HepG2 (cell line): Measurements from ENCODE around the gene ONECUT3. TPM values are rescaled to one million over a fixed set of nuclear protein-coding genes. Genes with fewer than 3 reads are reported as not detected.

ENCODE experiments used
- ATAC-seq: fragments of 200-7000 bp; cut with Tn5 transposase; 3 replicates; pipeline ENCODE4 v1.9.1; 2020; ENCODE audit warnings: mild to moderate bottlenecking, moderate library complexity
- BruUV-seq: library from RNA; stranded (reverse); fragments of 400-500 nt; replicated peaks from 2 replicates; lab custom pipeline; 2021; lab: Mats Ljungman, UMichigan
- CTCF ChIA-PET: fragments of 300-600 bp; formaldehyde crosslinking; extraction: SDS; loops from one replicate; lab custom pipeline; 2021; ENCODE audit warnings: low total read pairs, inconsistent platforms, low intra/inter-chr PET ratio; lab: Yijun Ruan, JAX
- POLR2A ChIA-PET: fragments of 350-600 bp; sonication (Branson Sonifier 250); formaldehyde crosslinking; loops from one replicate; lab custom pipeline; 2020; ENCODE audit warnings: antibody characterized with exemption, inconsistent platforms; lab: Yijun Ruan, JAX
- DNase-seq: peaks from one replicate; pipeline ENCODE4 v3.0.0-alpha.2; 2015; ENCODE audit warnings: low spot score
- FAIRE-seq: peaks from 3 replicates; lab custom pipeline; 2011; peaks lifted over from hg19 to GRCh38; lab: Jason Lieb, UNC
- H2AFZ ChIP-seq: one replicate; pipeline ENCODE4 v1.6.1; 2011; ENCODE audit warnings: low read length, inconsistent platforms
- H3K27ac ChIP-seq: fragments of 300-600 bp; 3 replicates; pipeline ENCODE4 v1.8.0; 2011; ENCODE audit warnings: mixed run types, mild to moderate bottlenecking, mixed read lengths, low read length, inconsistent platforms; ENCODE audit not compliant: insufficient read depth; ENCODE audit errors: extremely low read length
- H3K27me3 ChIP-seq, 2 experiments: fragments of 200-600 bp in 1 of 2; 2 replicates in 1 of 2; 3 replicates in 1 of 2; pipeline versions ENCODE4 v1.6.0 to v1.8.0; 2011; ENCODE audit warnings: low read length in 2 of 2, mild to moderate bottlenecking in 2 of 2, moderate library complexity in 2 of 2, inconsistent platforms in 1 of 2; ENCODE audit not compliant: insufficient read depth in 2 of 2, control insufficient read depth in 1 of 2
- H3K36me3 ChIP-seq, 2 experiments: fragments of 200-600 bp in 1 of 2; replicated peaks in 1 of 2; 2 replicates in 1 of 2; 3 replicates in 1 of 2; pipeline versions ENCODE4 v1.5.1 to v1.8.0; 2011; ENCODE audit warnings: low read length in 2 of 2, inconsistent platforms in 1 of 2; ENCODE audit not compliant: insufficient read depth in 2 of 2, control insufficient read depth in 1 of 2
- H3K4me1 ChIP-seq: 2 replicates; pipeline ENCODE4 v1.5.1; 2012; ENCODE audit warnings: low read length, inconsistent platforms; ENCODE audit not compliant: insufficient read depth
- H3K4me2 ChIP-seq: 2 replicates; pipeline ENCODE4 v1.6.0; 2011; ENCODE audit warnings: low read depth, low read length, inconsistent platforms
- H3K4me3 ChIP-seq, 3 experiments: fragments of 200-600 bp in 1 of 3; sonication (generic), shearing (Covaris generic) in 1 of 3; replicated peaks in 1 of 3; 2 replicates each; pipeline ENCODE4 v1.5.1; 2011 to 2016; ENCODE audit warnings: low read length in 3 of 3, inconsistent platforms in 2 of 3, low read depth in 2 of 3, mild to moderate bottlenecking in 2 of 3, control low read depth in 1 of 3, mixed read lengths in 1 of 3; ENCODE audit not compliant: insufficient read depth in 1 of 3
- H3K79me2 ChIP-seq: one replicate; pipeline ENCODE4 v1.6.1; 2011; ENCODE audit warnings: low read length, inconsistent platforms; ENCODE audit not compliant: insufficient read depth
- H3K9ac ChIP-seq: 2 replicates; pipeline ENCODE4 v1.6.0; 2011; ENCODE audit warnings: mild to moderate bottlenecking, low read depth, low read length, inconsistent platforms; ENCODE audit not compliant: insufficient read depth
- H3K9me3 ChIP-seq: 2 replicates; pipeline ENCODE4 v1.5.1; 2012; ENCODE audit warnings: mild to moderate bottlenecking, low read length
- H4K20me1 ChIP-seq: 2 replicates; pipeline ENCODE4 v1.6.0; 2011; ENCODE audit warnings: inconsistent platforms, mild to moderate bottlenecking, low read length, moderate library complexity; ENCODE audit not compliant: insufficient read depth
- FOSL2 ChIP-seq: sonication (generic); formaldehyde crosslinking; IDR thresholded peaks from 2 replicates; pipeline ENCODE4 v1.4.0; 2020; ENCODE audit warnings: missing genetic modification reagents
- LCORL ChIP-seq, 2 experiments: fragments of 450-650 bp in 1 of 2; sonication (generic) in 1 of 2; formaldehyde crosslinking in 1 of 2; IDR thresholded peaks; 2 replicates each; pipeline versions ENCODE4 v1.5.0 to v1.6.1; 2017 to 2020; ENCODE audit warnings: antibody characterized with exemption in 1 of 2, missing genetic modification reagents in 1 of 2
- MXI1 ChIP-seq: IDR thresholded peaks from 3 replicates; pipeline ENCODE4 v1.6.1; 2012; ENCODE audit warnings: low read depth, low read length, inconsistent platforms, borderline replicate concordance
- PCBP1 ChIP-seq: fragments of 200-400 bp; formaldehyde crosslinking; IDR thresholded peaks from 2 replicates; pipeline ENCODE4 v1.6.1; 2017; ENCODE audit warnings: mild to moderate bottlenecking, low read depth, low read length, borderline replicate concordance
- SAP130 ChIP-seq: IDR thresholded peaks from 2 replicates; pipeline ENCODE4 v1.6.1; 2016; ENCODE audit warnings: low read depth
- ZBTB7A ChIP-seq: sonication (generic); formaldehyde crosslinking; IDR thresholded peaks from 2 replicates; pipeline ENCODE4 v1.8.0; 2022; ENCODE audit warnings: mild to moderate bottlenecking, missing genetic modification reagents
- ZNF225 ChIP-seq: sonication (generic); formaldehyde crosslinking; IDR thresholded peaks from 2 replicates; pipeline ENCODE4 v1.4.0; 2020; ENCODE audit warnings: mild to moderate bottlenecking, missing genetic modification reagents
- ZNF431 ChIP-seq: sonication (generic); formaldehyde crosslinking; IDR thresholded peaks from 2 replicates; pipeline ENCODE4 v1.9.0; 2022; ENCODE audit warnings: missing genetic modification reagents, low read depth, mild to moderate bottlenecking, borderline replicate concordance
- ZNF629 ChIP-seq: sonication (generic); formaldehyde crosslinking; conservative IDR thresholded peaks from 2 replicates; pipeline ENCODE4 v1.5.0; 2020; ENCODE audit warnings: missing genetic modification reagents
- WGBS: methylation state at CpG from one replicate; pipeline ENCODE4 v1.1.6; 2017; ENCODE audit warnings: low lambda C conversion rate; 5-methylcytosine and 5-hydroxymethylcytosine counted together
- in situ Hi-C: cut with HindIII; loops from 2 replicates; pipeline ENCODE4 v1.10.0; 2017; ENCODE audit warnings: low pct_unique_long_range_greater_than_20kb; ENCODE audit not compliant: extremely low pct_ligation_motif_present
- intact Hi-C: fragments of 100-400 bp; cut with micrococcal nuclease; formaldehyde crosslinking; loops from one replicate; pipeline ENCODE4 v1.10.0; 2022; ENCODE audit not compliant: unreplicated experiment
- polyA plus RNA-seq, 8 experiments: library from polyadenylated mRNA; depleted of rRNA in 3 of 8; stranded (reverse) in 7 of 8; unstranded in 1 of 8; fragments of >200 nt; fragmentation: Illumina TruSeq in 4 of 8; extraction: Trizol in 4 of 8; gene quantifications; 2 replicates each; pipeline versions ENCODE4 v1.2.1 to v1.2.3, GENCODE V29; 2011 to 2016; ENCODE audit warnings: low read depth in 4 of 8, missing spikeins in 1 of 8, mixed read lengths in 1 of 8; ENCODE audit not compliant: insufficient read depth in 1 of 8
- total RNA-seq, 5 experiments: library from RNA; depleted of rRNA; stranded (reverse); fragments of >200 nt; fragmentation: Illumina TruSeq; extraction: Trizol; gene quantifications; 2 replicates each; pipeline ENCODE4 v1.2.3, GENCODE V29; 2016; ENCODE audit warnings: low read depth in 1 of 5
- TF ChIP-seq, protein P1 (sequence below): sonication (generic); formaldehyde crosslinking; IDR thresholded peaks from 2 replicates; pipeline ENCODE4 v1.5.0; 2020; ENCODE audit warnings: mild to moderate bottlenecking, missing genetic modification reagents
- TF ChIP-seq, protein P2 (sequence below): sonication (generic); formaldehyde crosslinking; IDR thresholded peaks from 2 replicates; pipeline ENCODE4 v1.5.1; 2020; ENCODE audit warnings: mild to moderate bottlenecking, missing genetic modification reagents, moderate library complexity
- TF ChIP-seq, protein P3 (sequence below): sonication (generic); formaldehyde crosslinking; IDR thresholded peaks from 2 replicates; pipeline ENCODE4 v1.5.1; 2020; ENCODE audit warnings: mild to moderate bottlenecking, missing genetic modification reagents, moderate library complexity
- TF ChIP-seq, protein P4 (sequence below), 2 experiments: sonication (generic) in 1 of 2; formaldehyde crosslinking in 1 of 2; IDR thresholded peaks; 2 replicates each; pipeline versions ENCODE4 v1.4.0 to v1.6.1; 2018 to 2020; ENCODE audit warnings: missing genetic modification reagents in 2 of 2, borderline replicate concordance in 1 of 2, low read depth in 1 of 2, mild to moderate bottlenecking in 1 of 2, missing biosample characterization in 1 of 2

ONECUT3 gene
- total and polyA plus RNA-seq, 2 of the 13 experiments (the other 11 are each of a cell fraction or from before 2014, with no cell fraction given), result under 0.01 TPM; not detected in 1

DNA sequence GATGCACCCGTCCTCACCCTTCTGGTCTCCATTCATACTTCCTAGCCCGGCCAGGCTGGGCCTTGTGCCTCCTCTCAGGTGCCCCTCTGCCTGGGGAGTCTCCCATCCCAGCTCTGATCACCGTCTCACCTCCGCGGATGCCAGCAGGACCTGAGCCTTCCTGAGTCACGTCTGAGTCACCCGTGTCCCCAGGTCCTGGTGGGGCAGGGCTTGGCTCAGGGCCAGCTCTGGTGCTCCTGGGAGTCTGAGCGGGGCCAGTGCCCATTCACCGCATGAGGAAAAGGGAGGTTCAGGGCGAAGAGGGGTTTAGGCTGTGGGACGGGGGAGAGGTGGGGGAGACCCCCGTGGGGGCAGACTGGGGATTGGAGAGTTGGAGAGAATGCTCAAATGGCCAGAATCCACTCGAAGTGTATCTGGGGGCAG is 58.2 kb downstream of the ONECUT3 start:
- FAIRE-seq, result no peak
- Histone ChIP-seq H2AFZ (no peak overlapping the region), H3K27ac (no peak overlapping the region), H3K4me3 (peak overlapping the region; percentile 35 to 84 (median 62); a peak in 4 of 6 replicates), H3K9ac (peak overlapping the region; percentile 59; the same call in 1 of the 2 replicates), H3K9me3 (no peaks in the 10 kb centered on the region), H3K79me2 (no peaks in the 10 kb centered on the region), H3K27me3 (no peaks in the 10 kb centered on the region; a peak in 1 of 5 replicates), H4K20me1 (no peaks in the 10 kb centered on the region), H3K36me3 (peaks cover 1 to 5% of the 10 kb centered on the region in 2 experiments; a peak in 1 of 5 replicates), H3K4me1 (peaks cover 18% of the 10 kb centered on the region), H3K4me2 (peak overlapping the region; percentile 63)
- POLR2A ChIA-PET, result no interaction called here
- CTCF ChIA-PET, result no interaction called here
- in situ Hi-C loops (no loop called here), intact Hi-C loops (no loop called here)
- 5% methylated on average over 13 of the region's 13 CpGs for WGBS
- DNase-seq, result peak; percentile 59
- ATAC-seq, result peak; percentile 6
- TSS peak; percentile 37 for BruUV-seq
- TF ChIP-seq SAP130 (peak; percentile 32), LCORL (IDR thresholded peaks at IDR 0.05) (peak; percentile 52; the same call in 1 of the 2 replicates), LCORL (CRISPR knock-in tag; IDR thresholded peaks at IDR 0.05) (no peak), ZNF431 (CRISPR knock-in tag) (no peak), ZNF225 (CRISPR knock-in tag) (no peak), FOSL2 (peak; percentile 92), MXI1 (peak; percentile 37; the same call in 1 of the 3 replicates), PCBP1 (0 out of 2 replicates have a peak, but pooled peaks have one; percentile 58), ZBTB7A (0 out of 2 replicates have a peak, but pooled peaks have one; percentile 28), ZNF629 (peak; percentile 56)
- TF ChIP-seq, protein P1, sequence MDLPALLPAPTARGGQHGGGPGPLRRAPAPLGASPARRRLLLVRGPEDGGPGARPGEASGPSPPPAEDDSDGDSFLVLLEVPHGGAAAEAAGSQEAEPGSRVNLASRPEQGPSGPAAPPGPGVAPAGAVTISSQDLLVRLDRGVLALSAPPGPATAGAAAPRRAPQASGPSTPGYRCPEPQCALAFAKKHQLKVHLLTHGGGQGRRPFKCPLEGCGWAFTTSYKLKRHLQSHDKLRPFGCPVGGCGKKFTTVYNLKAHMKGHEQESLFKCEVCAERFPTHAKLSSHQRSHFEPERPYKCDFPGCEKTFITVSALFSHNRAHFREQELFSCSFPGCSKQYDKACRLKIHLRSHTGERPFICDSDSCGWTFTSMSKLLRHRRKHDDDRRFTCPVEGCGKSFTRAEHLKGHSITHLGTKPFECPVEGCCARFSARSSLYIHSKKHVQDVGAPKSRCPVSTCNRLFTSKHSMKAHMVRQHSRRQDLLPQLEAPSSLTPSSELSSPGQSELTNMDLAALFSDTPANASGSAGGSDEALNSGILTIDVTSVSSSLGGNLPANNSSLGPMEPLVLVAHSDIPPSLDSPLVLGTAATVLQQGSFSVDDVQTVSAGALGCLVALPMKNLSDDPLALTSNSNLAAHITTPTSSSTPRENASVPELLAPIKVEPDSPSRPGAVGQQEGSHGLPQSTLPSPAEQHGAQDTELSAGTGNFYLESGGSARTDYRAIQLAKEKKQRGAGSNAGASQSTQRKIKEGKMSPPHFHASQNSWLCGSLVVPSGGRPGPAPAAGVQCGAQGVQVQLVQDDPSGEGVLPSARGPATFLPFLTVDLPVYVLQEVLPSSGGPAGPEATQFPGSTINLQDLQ (CRISPR knock-in tag), result no peak
- TF ChIP-seq, protein P2, sequence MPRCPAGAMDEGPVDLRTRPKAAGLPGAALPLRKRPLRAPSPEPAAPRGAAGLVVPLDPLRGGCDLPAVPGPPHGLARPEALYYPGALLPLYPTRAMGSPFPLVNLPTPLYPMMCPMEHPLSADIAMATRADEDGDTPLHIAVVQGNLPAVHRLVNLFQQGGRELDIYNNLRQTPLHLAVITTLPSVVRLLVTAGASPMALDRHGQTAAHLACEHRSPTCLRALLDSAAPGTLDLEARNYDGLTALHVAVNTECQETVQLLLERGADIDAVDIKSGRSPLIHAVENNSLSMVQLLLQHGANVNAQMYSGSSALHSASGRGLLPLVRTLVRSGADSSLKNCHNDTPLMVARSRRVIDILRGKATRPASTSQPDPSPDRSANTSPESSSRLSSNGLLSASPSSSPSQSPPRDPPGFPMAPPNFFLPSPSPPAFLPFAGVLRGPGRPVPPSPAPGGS, result no peak
- TF ChIP-seq, protein P3, sequence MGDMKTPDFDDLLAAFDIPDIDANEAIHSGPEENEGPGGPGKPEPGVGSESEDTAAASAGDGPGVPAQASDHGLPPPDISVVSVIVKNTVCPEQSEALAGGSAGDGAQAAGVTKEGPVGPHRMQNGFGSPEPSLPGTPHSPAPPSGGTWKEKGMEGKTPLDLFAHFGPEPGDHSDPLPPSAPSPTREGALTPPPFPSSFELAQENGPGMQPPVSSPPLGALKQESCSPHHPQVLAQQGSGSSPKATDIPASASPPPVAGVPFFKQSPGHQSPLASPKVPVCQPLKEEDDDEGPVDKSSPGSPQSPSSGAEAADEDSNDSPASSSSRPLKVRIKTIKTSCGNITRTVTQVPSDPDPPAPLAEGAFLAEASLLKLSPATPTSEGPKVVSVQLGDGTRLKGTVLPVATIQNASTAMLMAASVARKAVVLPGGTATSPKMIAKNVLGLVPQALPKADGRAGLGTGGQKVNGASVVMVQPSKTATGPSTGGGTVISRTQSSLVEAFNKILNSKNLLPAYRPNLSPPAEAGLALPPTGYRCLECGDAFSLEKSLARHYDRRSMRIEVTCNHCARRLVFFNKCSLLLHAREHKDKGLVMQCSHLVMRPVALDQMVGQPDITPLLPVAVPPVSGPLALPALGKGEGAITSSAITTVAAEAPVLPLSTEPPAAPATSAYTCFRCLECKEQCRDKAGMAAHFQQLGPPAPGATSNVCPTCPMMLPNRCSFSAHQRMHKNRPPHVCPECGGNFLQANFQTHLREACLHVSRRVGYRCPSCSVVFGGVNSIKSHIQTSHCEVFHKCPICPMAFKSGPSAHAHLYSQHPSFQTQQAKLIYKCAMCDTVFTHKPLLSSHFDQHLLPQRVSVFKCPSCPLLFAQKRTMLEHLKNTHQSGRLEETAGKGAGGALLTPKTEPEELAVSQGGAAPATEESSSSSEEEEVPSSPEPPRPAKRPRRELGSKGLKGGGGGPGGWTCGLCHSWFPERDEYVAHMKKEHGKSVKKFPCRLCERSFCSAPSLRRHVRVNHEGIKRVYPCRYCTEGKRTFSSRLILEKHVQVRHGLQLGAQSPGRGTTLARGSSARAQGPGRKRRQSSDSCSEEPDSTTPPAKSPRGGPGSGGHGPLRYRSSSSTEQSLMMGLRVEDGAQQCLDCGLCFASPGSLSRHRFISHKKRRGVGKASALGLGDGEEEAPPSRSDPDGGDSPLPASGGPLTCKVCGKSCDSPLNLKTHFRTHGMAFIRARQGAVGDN, result peak; percentile 41; the same call in 1 of the 2 replicates
- TF ChIP-seq, protein P4, sequence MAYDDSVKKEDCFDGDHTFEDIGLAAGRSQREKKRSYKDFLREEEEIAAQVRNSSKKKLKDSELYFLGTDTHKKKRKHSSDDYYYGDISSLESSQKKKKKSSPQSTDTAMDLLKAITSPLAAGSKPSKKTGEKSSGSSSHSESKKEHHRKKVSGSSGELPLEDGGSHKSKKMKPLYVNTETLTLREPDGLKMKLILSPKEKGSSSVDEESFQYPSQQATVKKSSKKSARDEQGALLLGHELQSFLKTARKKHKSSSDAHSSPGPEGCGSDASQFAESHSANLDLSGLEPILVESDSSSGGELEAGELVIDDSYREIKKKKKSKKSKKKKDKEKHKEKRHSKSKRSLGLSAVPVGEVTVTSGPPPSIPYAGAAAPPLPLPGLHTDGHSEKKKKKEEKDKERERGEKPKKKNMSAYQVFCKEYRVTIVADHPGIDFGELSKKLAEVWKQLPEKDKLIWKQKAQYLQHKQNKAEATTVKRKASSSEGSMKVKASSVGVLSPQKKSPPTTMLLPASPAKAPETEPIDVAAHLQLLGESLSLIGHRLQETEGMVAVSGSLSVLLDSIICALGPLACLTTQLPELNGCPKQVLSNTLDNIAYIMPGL (CRISPR knock-in tag; IDR thresholded peaks at IDR 0.05; ENCODE audit: borderline replicate concordance in 1 of 2, low read depth in 1 of 2), result 0 out of 4 replicates have a peak, but pooled peaks of 1 of the 2 experiments have one; percentile 3
